NCI-H460 (cell line): ENCODE results near the gene LGALS3. TPM values are rescaled to one million over a fixed set of nuclear protein-coding genes. Genes with fewer than 3 reads are reported as not detected.

Experiments
- DNase-seq: peaks from one replicate; pipeline ENCODE4 v3.0.0-alpha.2; 2016; ENCODE audit warnings: low read depth; ENCODE audit errors: extremely low read depth
- total RNA-seq: library from RNA; depleted of rRNA; stranded (reverse); fragments of >200 nt; shearing (Covaris generic); gene quantifications from 2 replicates; pipeline ENCODE4 v1.2.3, GENCODE V29; 2014

The LGALS3 gene
- total RNA-seq, 1 experiment from 2014 or later, result 1,155 TPM

GRCh38 chr14:55111122-55111708, 17.8 kb upstream of the LGALS3 start:
- no peak for DNase-seq

GRCh38 chr14:55114720-55115119, 14.3 kb upstream of the LGALS3 start:
- no peak for DNase-seq

DNA sequence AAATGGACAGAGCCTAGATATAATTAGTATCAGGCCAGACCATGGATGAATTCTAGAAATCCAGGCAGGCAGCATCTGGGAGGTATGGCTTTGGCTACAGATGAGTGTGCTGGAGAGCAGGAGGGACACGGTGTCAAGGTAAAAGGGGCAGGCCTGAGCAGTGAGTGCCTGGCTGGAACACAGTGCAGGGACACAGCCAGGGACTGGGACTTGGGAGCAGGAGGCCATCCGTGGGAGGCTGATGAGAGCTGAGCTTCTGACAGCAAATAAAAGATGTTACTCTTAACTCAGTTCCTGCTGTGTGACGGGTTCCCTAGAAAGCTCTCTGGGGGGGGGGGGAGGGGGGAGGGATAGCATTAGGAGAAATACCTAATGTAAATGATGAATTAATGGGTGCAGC, 13.6 kb upstream of the LGALS3 start:
- DNase-seq, result no peak

- no peak for DNase-seq
These were observed 13.2 kb upstream of the LGALS3 start for GRCh38 chr14:55115861-55116245.

- no peak for DNase-seq
These were observed 12.6 kb upstream of the LGALS3 start for GRCh38 chr14:55116246-55117030.

DNA sequence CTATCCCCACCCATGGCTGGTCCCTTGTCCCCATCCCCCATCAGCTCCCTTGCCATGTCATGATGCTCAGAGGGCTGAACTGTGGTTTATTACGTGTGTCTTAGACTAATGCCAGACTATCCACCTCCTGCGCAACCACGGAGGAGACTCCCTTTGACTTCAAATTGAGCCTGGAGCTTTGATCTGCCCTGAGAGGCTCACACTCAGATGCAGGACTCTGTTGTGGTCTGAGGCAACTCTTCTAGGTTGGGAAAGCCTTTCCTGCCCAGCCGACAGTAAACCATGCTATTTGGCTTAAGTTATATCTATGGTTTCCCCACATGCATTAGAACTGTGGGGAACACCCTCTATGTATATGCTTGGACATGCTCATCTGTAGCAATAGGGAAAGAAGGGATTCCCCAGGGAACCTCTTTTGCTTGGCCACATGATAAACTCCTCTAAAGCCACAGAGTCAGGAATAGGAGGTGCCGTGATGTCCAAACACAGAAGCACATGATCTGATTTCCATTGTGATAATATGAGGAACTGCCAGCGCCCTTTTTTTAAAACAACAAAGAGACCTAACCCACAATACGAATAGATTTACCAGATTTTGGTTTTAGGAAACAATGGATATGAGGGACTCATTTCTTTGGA, 11.1 kb upstream of the LGALS3 start:
- DNase-seq, result peak; percentile 87

DNA sequence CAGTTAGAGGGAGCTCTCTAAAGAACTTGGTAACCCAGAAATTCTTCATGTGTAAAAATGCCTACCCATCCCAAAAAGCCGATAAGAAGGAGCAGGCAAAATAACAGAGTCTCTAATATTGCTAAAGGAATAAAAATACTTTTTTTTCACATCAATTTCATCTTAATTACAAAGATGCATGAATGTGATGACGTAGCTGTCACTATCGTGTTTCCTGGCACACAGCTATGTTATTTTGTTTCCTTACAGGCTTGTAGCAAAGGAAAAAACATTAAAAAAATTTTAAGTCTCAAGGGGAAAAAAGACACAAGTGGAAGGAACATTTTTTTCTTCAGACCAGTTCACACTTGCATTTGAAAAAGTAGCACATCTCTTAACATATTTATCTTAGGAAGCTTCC, 10.3 kb upstream of the LGALS3 start:
- peak; percentile 83 for DNase-seq

DNA sequence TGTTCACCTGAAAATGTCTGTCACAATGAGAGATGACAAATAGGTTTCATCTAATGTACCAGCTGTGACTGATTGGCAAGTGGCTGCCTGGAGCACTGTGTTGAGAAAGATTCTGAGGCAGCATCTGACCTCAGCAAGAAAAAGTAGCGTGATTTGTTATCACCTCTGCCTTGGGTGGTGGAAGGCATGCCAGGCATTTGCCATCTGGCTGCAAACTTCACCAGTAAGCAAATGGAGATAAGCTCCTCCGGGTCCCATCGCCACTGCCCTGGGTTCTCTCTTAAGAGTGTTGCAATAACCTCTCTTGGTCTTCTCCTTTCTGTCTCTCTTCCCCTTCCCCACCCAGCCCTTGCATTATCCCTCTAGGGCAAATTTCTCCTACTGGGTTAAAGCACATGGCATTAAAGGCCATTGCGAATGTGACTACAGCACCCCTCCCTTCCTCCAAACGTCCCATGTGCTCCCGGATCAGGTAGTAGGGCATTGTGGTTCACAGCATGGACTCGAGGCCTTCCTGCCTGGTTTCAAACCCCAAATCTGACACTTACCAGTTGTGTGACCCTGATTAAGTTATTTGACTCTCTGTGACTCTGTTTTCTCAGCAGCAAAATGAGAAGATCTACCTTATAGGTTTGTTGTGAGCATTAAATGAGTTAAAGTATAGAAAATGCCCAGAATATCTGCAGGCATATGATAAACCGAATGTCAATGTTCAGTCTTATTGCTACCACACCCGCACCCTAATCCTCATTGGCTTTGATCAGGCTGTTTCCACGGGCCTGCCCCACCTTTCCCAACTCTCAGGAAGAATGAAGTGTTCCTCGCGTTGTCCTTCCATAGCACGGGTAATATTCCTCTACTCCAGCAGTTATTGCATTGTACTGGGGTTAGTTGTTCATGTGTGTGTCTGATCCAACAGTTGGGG, 8.2 kb upstream of the LGALS3 start:
- peak; percentile 97 for DNase-seq

DNA sequence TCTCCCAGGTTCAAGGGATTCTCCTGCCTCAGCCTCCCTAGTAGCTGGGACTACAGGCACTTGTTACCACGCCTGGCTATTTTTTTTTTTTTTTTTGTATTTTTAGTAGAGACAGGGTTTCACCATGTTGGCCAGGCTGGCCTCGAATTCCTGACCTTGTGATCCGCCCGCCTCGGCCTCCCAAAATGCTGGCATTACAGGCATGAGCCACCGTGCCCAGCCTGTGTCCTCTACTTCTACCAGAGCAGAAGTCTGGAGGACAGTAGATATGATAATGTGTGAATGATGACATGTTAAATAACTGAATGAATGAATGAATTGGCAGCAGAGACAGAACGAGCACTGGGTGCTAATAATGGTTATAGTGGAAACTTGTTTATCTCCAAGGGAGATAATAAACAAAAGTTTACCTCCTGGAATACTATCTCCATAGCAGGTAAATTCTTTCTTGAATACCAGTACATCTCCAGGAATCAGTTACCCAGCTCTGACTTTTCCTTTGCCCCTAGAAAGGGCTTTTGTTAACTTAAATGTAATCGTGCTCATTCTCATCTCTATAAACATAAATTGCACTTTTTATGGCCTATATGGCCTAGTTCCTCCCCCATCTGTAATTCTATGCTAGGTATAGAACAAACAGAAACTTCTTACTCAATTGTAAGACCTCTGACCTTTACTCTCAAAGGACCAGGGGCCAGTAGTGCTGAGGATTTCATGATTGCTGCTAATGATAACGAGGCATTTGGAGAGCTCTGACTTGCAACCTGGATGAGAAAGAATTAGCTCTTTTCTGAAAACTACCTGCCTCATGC, 7.2 kb upstream of the LGALS3 start:
- no peak for DNase-seq

- no peak for DNase-seq
These were observed 6.5 kb upstream of the LGALS3 start for GRCh38 chr14:55122440-55122986.

DNA sequence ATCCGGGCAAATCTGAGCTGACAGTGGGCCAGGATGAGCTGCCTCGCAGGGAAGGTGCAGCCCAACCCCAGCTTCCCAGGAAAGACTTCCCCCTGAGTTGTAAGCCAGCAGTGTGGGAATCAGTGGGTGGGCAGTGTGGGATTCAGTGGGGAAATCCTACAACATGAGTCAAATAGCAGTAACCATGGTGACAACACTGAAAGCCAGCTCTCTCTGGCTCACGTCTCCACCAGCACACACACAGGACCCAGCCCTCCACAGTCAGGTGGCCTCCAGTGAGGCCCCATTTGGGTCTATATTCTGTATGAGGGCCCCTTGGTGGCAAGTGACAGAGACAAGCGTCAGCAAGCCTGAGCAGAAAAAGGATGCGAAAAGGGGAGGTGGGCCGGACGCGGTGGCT, 6.0 kb upstream of the LGALS3 start:
- no peak for DNase-seq

DNA sequence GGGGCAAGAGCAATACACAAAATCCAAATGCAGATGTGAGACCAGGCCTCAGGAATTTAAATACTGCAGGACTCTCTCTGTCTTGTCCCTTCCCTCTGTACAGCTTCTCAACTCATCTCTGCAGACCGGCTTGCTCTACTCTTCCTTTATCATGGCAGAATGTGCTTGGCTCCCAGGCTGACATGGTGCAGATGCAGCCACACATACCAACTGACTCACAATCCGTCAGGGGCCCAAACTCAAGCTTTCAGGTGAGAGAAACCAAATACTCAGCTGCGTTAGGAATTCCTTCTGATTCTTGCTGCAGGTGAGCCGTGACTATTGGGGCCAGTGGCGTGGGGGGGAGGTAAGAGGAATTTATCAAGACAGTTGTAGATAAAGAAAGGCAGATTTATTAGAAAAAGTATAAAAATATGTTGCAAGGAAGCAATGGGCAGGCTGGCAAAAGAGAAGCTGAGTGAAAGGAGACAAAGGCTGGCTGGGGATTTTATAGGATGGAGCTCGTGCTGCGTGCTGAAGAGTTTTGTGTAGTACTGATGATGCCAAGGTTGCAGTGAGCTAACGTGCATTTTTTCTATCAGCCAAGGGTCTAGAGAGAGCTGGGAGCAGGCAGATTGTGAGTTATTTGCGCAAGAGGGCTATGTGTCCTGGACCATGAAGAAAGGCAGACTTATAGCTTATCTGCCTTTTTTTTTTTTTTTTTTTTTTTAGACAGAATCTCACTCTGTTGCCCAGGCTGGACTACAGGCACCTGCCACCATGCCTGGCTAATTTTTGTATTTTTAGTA, 5.0 kb upstream of the LGALS3 start:
- no peak for DNase-seq

DNA sequence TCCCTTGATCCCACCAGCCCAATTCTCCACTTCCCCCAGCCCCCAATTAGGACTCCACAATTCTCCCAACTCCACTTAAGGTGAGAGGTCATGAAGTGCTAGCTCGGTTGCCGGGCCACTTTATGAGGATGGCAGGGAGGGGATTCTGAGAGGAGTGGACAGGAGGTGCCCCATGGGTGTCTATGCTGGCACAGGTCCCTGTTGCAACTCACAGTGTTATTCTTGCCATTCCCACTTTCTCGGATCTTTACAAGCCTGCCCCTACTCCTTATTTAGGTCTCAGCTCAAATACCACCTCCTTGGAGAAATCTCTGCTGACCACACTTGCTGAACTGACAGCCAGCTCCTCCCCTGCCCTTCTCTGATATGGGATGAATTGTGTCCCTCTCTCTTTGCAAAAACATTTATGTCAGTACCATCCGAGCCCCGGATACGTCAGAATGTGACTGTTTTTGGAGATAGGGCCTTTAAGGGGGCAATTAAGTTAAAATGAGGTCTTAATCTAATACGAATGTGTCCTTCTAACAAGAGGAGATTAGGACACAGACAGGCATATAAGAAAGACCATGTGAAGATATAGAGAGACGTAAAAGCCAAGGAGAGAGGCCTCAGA, 4.2 kb upstream of the LGALS3 start:
- DNase-seq, result no peak

GRCh38 chr14:55125403-55125802, 3.6 kb upstream of the LGALS3 start:
- no peak for DNase-seq

- DNase-seq, result no peak
These were observed 3.0 kb upstream of the LGALS3 start for GRCh38 chr14:55126034-55126433.

GRCh38 chr14:55126932-55127459, 2.1 kb upstream of the LGALS3 start:
- no peak for DNase-seq

GRCh38 chr14:55127460-55127951, 1.5 kb upstream of the LGALS3 start:
- no peak for DNase-seq
